HepG2 (cell line): ENCODE results near the gene CENPM. TPM values are rescaled to one million over a fixed set of nuclear protein-coding genes. Genes with fewer than 3 reads are reported as not detected.

Experiments used
- ATAC-seq: fragments of 200-7000 bp; cut with Tn5 transposase; 3 replicates; pipeline ENCODE4 v1.9.1; 2020; ENCODE audit warnings: mild to moderate bottlenecking, moderate library complexity
- BruUV-seq: library from RNA; stranded (reverse); fragments of 400-500 nt; replicated peaks from 2 replicates; lab custom pipeline; 2021; lab: Mats Ljungman, UMichigan
- CTCF ChIA-PET: fragments of 300-600 bp; formaldehyde crosslinking; extraction: SDS; loops from one replicate; lab custom pipeline; 2021; ENCODE audit warnings: low total read pairs, inconsistent platforms, low intra/inter-chr PET ratio; lab: Yijun Ruan, JAX
- POLR2A ChIA-PET: fragments of 350-600 bp; sonication (Branson Sonifier 250); formaldehyde crosslinking; loops from one replicate; lab custom pipeline; 2020; ENCODE audit warnings: antibody characterized with exemption, inconsistent platforms; lab: Yijun Ruan, JAX
- DNase-seq: peaks from one replicate; pipeline ENCODE4 v3.0.0-alpha.2; 2015; ENCODE audit warnings: low spot score
- FAIRE-seq: peaks from 3 replicates; lab custom pipeline; 2011; peaks lifted over from hg19 to GRCh38; lab: Jason Lieb, UNC
- H2AFZ ChIP-seq: one replicate; pipeline ENCODE4 v1.6.1; 2011; ENCODE audit warnings: low read length, inconsistent platforms
- H3K27ac ChIP-seq: fragments of 300-600 bp; 3 replicates; pipeline ENCODE4 v1.8.0; 2011; ENCODE audit warnings: mixed run types, mild to moderate bottlenecking, mixed read lengths, low read length, inconsistent platforms; ENCODE audit not compliant: insufficient read depth; ENCODE audit errors: extremely low read length
- H3K27me3 ChIP-seq, 2 experiments: fragments of 200-600 bp in 1 of 2; 2 replicates in 1 of 2; 3 replicates in 1 of 2; pipeline versions ENCODE4 v1.6.0 to v1.8.0; 2011; ENCODE audit warnings: low read length in 2 of 2, mild to moderate bottlenecking in 2 of 2, moderate library complexity in 2 of 2, inconsistent platforms in 1 of 2; ENCODE audit not compliant: insufficient read depth in 2 of 2, control insufficient read depth in 1 of 2
- H3K36me3 ChIP-seq, 2 experiments: fragments of 200-600 bp in 1 of 2; replicated peaks in 1 of 2; 2 replicates in 1 of 2; 3 replicates in 1 of 2; pipeline versions ENCODE4 v1.5.1 to v1.8.0; 2011; ENCODE audit warnings: low read length in 2 of 2, inconsistent platforms in 1 of 2; ENCODE audit not compliant: insufficient read depth in 2 of 2, control insufficient read depth in 1 of 2
- H3K4me1 ChIP-seq: 2 replicates; pipeline ENCODE4 v1.5.1; 2012; ENCODE audit warnings: low read length, inconsistent platforms; ENCODE audit not compliant: insufficient read depth
- H3K4me2 ChIP-seq: 2 replicates; pipeline ENCODE4 v1.6.0; 2011; ENCODE audit warnings: low read depth, low read length, inconsistent platforms
- H3K4me3 ChIP-seq, 3 experiments: fragments of 200-600 bp in 1 of 3; sonication (generic), shearing (Covaris generic) in 1 of 3; replicated peaks in 1 of 3; 2 replicates each; pipeline ENCODE4 v1.5.1; 2011 to 2016; ENCODE audit warnings: low read length in 3 of 3, inconsistent platforms in 2 of 3, low read depth in 2 of 3, mild to moderate bottlenecking in 2 of 3, control low read depth in 1 of 3, mixed read lengths in 1 of 3; ENCODE audit not compliant: insufficient read depth in 1 of 3
- H3K79me2 ChIP-seq: one replicate; pipeline ENCODE4 v1.6.1; 2011; ENCODE audit warnings: low read length, inconsistent platforms; ENCODE audit not compliant: insufficient read depth
- H3K9ac ChIP-seq: 2 replicates; pipeline ENCODE4 v1.6.0; 2011; ENCODE audit warnings: mild to moderate bottlenecking, low read depth, low read length, inconsistent platforms; ENCODE audit not compliant: insufficient read depth
- H3K9me3 ChIP-seq: 2 replicates; pipeline ENCODE4 v1.5.1; 2012; ENCODE audit warnings: mild to moderate bottlenecking, low read length
- H4K20me1 ChIP-seq: 2 replicates; pipeline ENCODE4 v1.6.0; 2011; ENCODE audit warnings: inconsistent platforms, mild to moderate bottlenecking, low read length, moderate library complexity; ENCODE audit not compliant: insufficient read depth
- AGO2 ChIP-seq: fragments of 200-400 bp; formaldehyde crosslinking; optimal IDR thresholded peaks from 2 replicates; pipeline ENCODE3; 2017; ENCODE audit warnings: mild to moderate bottlenecking, low read depth, low read length, moderate library complexity
- DDIT3 ChIP-seq: sonication (generic); formaldehyde crosslinking; IDR thresholded peaks from 2 replicates; pipeline ENCODE4 v1.4.0; 2020; ENCODE audit warnings: mild to moderate bottlenecking, missing genetic modification reagents
- EP300 ChIP-seq, 3 experiments: sonication (generic) in 1 of 3; formaldehyde crosslinking in 1 of 3; IDR thresholded peaks; 2 replicates each; pipeline versions ENCODE4 v1.5.1 to v1.6.1; 2011 to 2020; ENCODE audit warnings: low read depth in 2 of 3, low read length in 2 of 3, borderline replicate concordance in 1 of 3, improper control_type of control experiment in 1 of 3, mild to moderate bottlenecking in 1 of 3, missing genetic modification reagents in 1 of 3, moderate library complexity in 1 of 3
- HDAC6 ChIP-seq: fragments of 200-600 bp; sonication (generic); IDR thresholded peaks from 2 replicates; pipeline ENCODE4 v1.7.0; 2017; ENCODE audit warnings: mild to moderate bottlenecking, antibody characterized with exemption, low read length, low read depth
- IKZF4 ChIP-seq: sonication (generic); formaldehyde crosslinking; IDR thresholded peaks from 2 replicates; pipeline ENCODE4 v1.5.1; 2020; ENCODE audit warnings: borderline replicate concordance, mild to moderate bottlenecking, low read depth, missing genetic modification reagents; ENCODE audit errors: not compliant biosample characterization
- JDP2 ChIP-seq: sonication (generic); formaldehyde crosslinking; IDR thresholded peaks from 2 replicates; pipeline ENCODE4 v1.8.1; 2022; ENCODE audit warnings: missing genetic modification reagents, borderline replicate concordance
- MED8 ChIP-seq: sonication (generic); formaldehyde crosslinking; IDR thresholded peaks from 2 replicates; pipeline ENCODE4 v1.8.1; 2023; ENCODE audit warnings: mild to moderate bottlenecking, missing genetic modification reagents; ENCODE audit not compliant: insufficient replicate concordance
- NFATC3 ChIP-seq: sonication (generic); formaldehyde crosslinking; IDR thresholded peaks from 2 replicates; pipeline ENCODE4 v1.5.1; 2020; ENCODE audit warnings: mild to moderate bottlenecking, missing genetic modification reagents
- NR2C2 ChIP-seq: sonication (generic); formaldehyde crosslinking; IDR thresholded peaks from 2 replicates; pipeline ENCODE4 v1.4.0; 2020; ENCODE audit warnings: missing genetic modification reagents, mild to moderate bottlenecking, moderate library complexity, borderline replicate concordance
- RBM22 ChIP-seq: fragments of 200-400 bp; formaldehyde crosslinking; optimal IDR thresholded peaks from 2 replicates; pipeline ENCODE3; 2017; ENCODE audit warnings: mild to moderate bottlenecking, low read length, moderate library complexity
- RELA ChIP-seq: sonication (generic); formaldehyde crosslinking; IDR thresholded peaks from 2 replicates; pipeline ENCODE4 v1.4.0; 2020; ENCODE audit warnings: missing genetic modification reagents
- RNF219 ChIP-seq: sonication (generic); formaldehyde crosslinking; IDR thresholded peaks from 2 replicates; pipeline ENCODE4 v1.5.0; 2020; ENCODE audit warnings: mild to moderate bottlenecking, missing genetic modification reagents
- ZHX2 ChIP-seq, 2 experiments: sonication (generic) in 1 of 2; formaldehyde crosslinking in 1 of 2; IDR thresholded peaks; 2 replicates each; pipeline versions ENCODE4 v1.6.1 to v1.9.0; 2014 to 2022; ENCODE audit warnings: antibody characterized with exemption in 1 of 2, borderline replicate concordance in 1 of 2, inconsistent platforms in 1 of 2, low read depth in 1 of 2, missing genetic modification reagents in 1 of 2
- ZMYM4 ChIP-seq: sonication (generic); formaldehyde crosslinking; IDR thresholded peaks from 2 replicates; pipeline ENCODE4 v1.8.1; 2023; ENCODE audit warnings: mild to moderate bottlenecking, missing genetic modification reagents
- ZNF20 ChIP-seq: sonication (generic); formaldehyde crosslinking; IDR thresholded peaks from 2 replicates; pipeline ENCODE4 v1.4.0; 2020; ENCODE audit warnings: mild to moderate bottlenecking, moderate library complexity, missing genetic modification reagents
- WGBS: methylation state at CpG from one replicate; pipeline ENCODE4 v1.1.6; 2017; ENCODE audit warnings: low lambda C conversion rate; 5-methylcytosine and 5-hydroxymethylcytosine counted together
- in situ Hi-C: cut with HindIII; loops from 2 replicates; pipeline ENCODE4 v1.10.0; 2017; ENCODE audit warnings: low pct_unique_long_range_greater_than_20kb; ENCODE audit not compliant: extremely low pct_ligation_motif_present
- intact Hi-C: fragments of 100-400 bp; cut with micrococcal nuclease; formaldehyde crosslinking; loops from one replicate; pipeline ENCODE4 v1.10.0; 2022; ENCODE audit not compliant: unreplicated experiment
- polyA plus RNA-seq, 8 experiments: library from polyadenylated mRNA; depleted of rRNA in 3 of 8; stranded (reverse) in 7 of 8; unstranded in 1 of 8; fragments of >200 nt; fragmentation: Illumina TruSeq in 4 of 8; extraction: Trizol in 4 of 8; gene quantifications; 2 replicates each; pipeline versions ENCODE4 v1.2.1 to v1.2.3, GENCODE V29; 2011 to 2016; ENCODE audit warnings: low read depth in 4 of 8, missing spikeins in 1 of 8, mixed read lengths in 1 of 8; ENCODE audit not compliant: insufficient read depth in 1 of 8
- total RNA-seq, 5 experiments: library from RNA; depleted of rRNA; stranded (reverse); fragments of >200 nt; fragmentation: Illumina TruSeq; extraction: Trizol; gene quantifications; 2 replicates each; pipeline ENCODE4 v1.2.3, GENCODE V29; 2016; ENCODE audit warnings: low read depth in 1 of 5

Gene CENPM
- total and polyA plus RNA-seq, 2 of the 13 experiments (the other 11 are each of a cell fraction or from before 2014, with no cell fraction given) = 11.2 to 37.3 TPM

- H2AFZ ChIP-seq = no peak overlapping the region
- no peak overlapping the region for H3K4me2 ChIP-seq
- intact Hi-C loops (no loop called here), in situ Hi-C loops (no loop called here)
- BruUV-seq = no TSS peak
- POLR2A ChIA-PET = no interaction called here
- ATAC-seq (no peak), FAIRE-seq (no peak), DNase-seq (no peak)
- H3K9ac ChIP-seq = no peak overlapping the region
- H3K9me3 ChIP-seq = no peaks in the 10 kb centered on the region
- no peak overlapping the region for H3K4me3 ChIP-seq
- H3K36me3 ChIP-seq = peaks cover 48 to 83% of the 10 kb centered on the region in 2 experiments
- no peaks in the 10 kb centered on the region for H3K27me3 ChIP-seq
- CTCF ChIA-PET = no interaction called here
- no peak overlapping the region for H3K27ac ChIP-seq
- no peaks in the 10 kb centered on the region for H4K20me1 ChIP-seq
- H3K4me1 ChIP-seq = no peaks in the 10 kb centered on the region
- TF ChIP-seq EP300 (IDR thresholded peaks at IDR 0.05; ENCODE audit: low read depth in 2 of 2, low read length in 2 of 2) = no peak
- TF ChIP-seq EP300 (CRISPR knock-in tag; IDR thresholded peaks at IDR 0.05; ENCODE audit: borderline replicate concordance) = no peak
- no peak for TF ChIP-seq RNF219
- TF ChIP-seq ZHX2 (IDR thresholded peaks at IDR 0.05; ENCODE audit: low read depth) = no peak
- TF ChIP-seq ZHX2 (CRISPR knock-in tag; IDR thresholded peaks at IDR 0.05; ENCODE audit: borderline replicate concordance) = no peak
- no peak for TF ChIP-seq ZMYM4 (CRISPR knock-in tag)
- TF ChIP-seq RBM22 = peak; percentile 60
- TF ChIP-seq HDAC6 = no peak
- TF ChIP-seq ZNF20 = no peak
- peak; percentile 73 for TF ChIP-seq AGO2
- no peak for TF ChIP-seq RELA (CRISPR knock-in tag)
- no peak for TF ChIP-seq IKZF4 (CRISPR knock-in tag)
- TF ChIP-seq MED8 (CRISPR knock-in tag) = no peak
- no peak for TF ChIP-seq NFATC3 (CRISPR knock-in tag)
- TF ChIP-seq JDP2 (CRISPR knock-in tag) = no peak
- TF ChIP-seq DDIT3 = no peak
- no peak for TF ChIP-seq NR2C2 (CRISPR knock-in tag)
- WGBS = 100% methylated on average over 9 of the region's 13 CpGs
- H3K79me2 ChIP-seq = no peaks in the 10 kb centered on the region
Observed at GRCh38 chr22:41899992-41900651, 46.8 kb downstream of the CENPM start.
